Muscle of leg (tissue), 11 donors: Measurements from ENCODE around the gene C7orf57. TPM values are rescaled to one million over a fixed set of nuclear protein-coding genes. Genes with fewer than 3 reads are reported as not detected.

Experiments used
- DNase-seq: peaks from one replicate; pipeline ENCODE4 v3.0.0; 2013
- H3K27ac ChIP-seq: one replicate; pipeline ENCODE4 v1.5.1; 2013; ENCODE audit warnings: mild to moderate bottlenecking, low read length, control low read depth
- H3K27me3 ChIP-seq: one replicate; pipeline ENCODE4 v1.6.1; 2013; ENCODE audit warnings: low read length; ENCODE audit not compliant: control insufficient read depth, insufficient read depth
- H3K36me3 ChIP-seq: one replicate; pipeline ENCODE4 v1.6.1; 2013; ENCODE audit warnings: low read length; ENCODE audit not compliant: control insufficient read depth, insufficient read depth
- H3K4me1 ChIP-seq: one replicate; pipeline ENCODE4 v1.6.1; 2013; ENCODE audit warnings: low read length; ENCODE audit not compliant: control insufficient read depth, insufficient read depth
- H3K4me3 ChIP-seq: one replicate; pipeline ENCODE4 v1.5.1; 2013; ENCODE audit warnings: low read length, control low read depth
- H3K9me3 ChIP-seq: replicated peaks from 2 replicates; pipeline ENCODE4 v1.6.1; 2013; ENCODE audit warnings: low read depth, low read length; ENCODE audit not compliant: control insufficient read depth
- WGBS: methylation state at CpG from one replicate; pipeline ENCODE4 v1.1.5; 2013; ENCODE audit warnings: missing lambda C conversion rate; ENCODE audit not compliant: insufficient coverage; 5-methylcytosine and 5-hydroxymethylcytosine counted together
- polyA plus RNA-seq, 8 donors: library from polyadenylated mRNA; unstranded; fragments of 120-200 nt; gene quantifications; one replicate each; pipeline versions ENCODE4 v1.2.1 to v1.2.3, GENCODE V29; 2013; ENCODE audit warnings: inconsistent platforms in 1 of 8, low replicate concordance in 1 of 8; ENCODE audit not compliant: insufficient read length in 8 of 8, insufficient read depth in 1 of 8
- total RNA-seq: library from RNA; stranded (reverse); fragments of 120-200 nt; gene quantifications from one replicate; pipeline ENCODE4 v1.2.4, GENCODE V29; 2013

The C7orf57 gene
- total and polyA plus RNA-seq, 9 donors = 0.09 to 0.17 (median 0.10) TPM; not detected in 3

GRCh38 chr7:48004032-48004431 is 31.3 kb upstream of the C7orf57 start:
- H3K27ac ChIP-seq = no peak overlapping the region
- H3K4me3 ChIP-seq = no peak overlapping the region
- H3K4me1 ChIP-seq = peaks cover 4% of the 10 kb centered on the region
- peak; percentile 15 for DNase-seq
- WGBS = no CpG with 5 or more reads among the region's 2 CpGs
- H3K9me3 ChIP-seq = no peaks in the 10 kb centered on the region
- H3K27me3 ChIP-seq = peaks cover 2% of the 10 kb centered on the region
- no peaks in the 10 kb centered on the region for H3K36me3 ChIP-seq

- WGBS = 23% methylated on average over 3 of the region's 5 CpGs
- H3K4me3 ChIP-seq = no peak overlapping the region
These were observed 30.7 kb upstream of the C7orf57 start for GRCh38 chr7:48004638-48005037.

GRCh38 chr7:48006866-48007265 is 28.5 kb upstream of the C7orf57 start:
- H3K4me1 ChIP-seq = peaks cover 4% of the 10 kb centered on the region
- no peaks in the 10 kb centered on the region for H3K9me3 ChIP-seq
- DNase-seq = no peak
- WGBS = 90% methylated on average over 5 of the region's 6 CpGs
- no peak overlapping the region for H3K4me3 ChIP-seq
- no peaks in the 10 kb centered on the region for H3K36me3 ChIP-seq
- no peak overlapping the region for H3K27ac ChIP-seq
- H3K27me3 ChIP-seq = peaks cover 2% of the 10 kb centered on the region

More at GRCh38 chr7:48004638-48005037, 30.7 kb upstream of the C7orf57 start:
- H3K9me3 ChIP-seq = no peaks in the 10 kb centered on the region
- no peak overlapping the region for H3K27ac ChIP-seq
- H3K36me3 ChIP-seq = no peaks in the 10 kb centered on the region
- no peak for DNase-seq
- H3K4me1 ChIP-seq = peaks cover 4% of the 10 kb centered on the region
- H3K27me3 ChIP-seq = peaks cover 2% of the 10 kb centered on the region

DNA sequence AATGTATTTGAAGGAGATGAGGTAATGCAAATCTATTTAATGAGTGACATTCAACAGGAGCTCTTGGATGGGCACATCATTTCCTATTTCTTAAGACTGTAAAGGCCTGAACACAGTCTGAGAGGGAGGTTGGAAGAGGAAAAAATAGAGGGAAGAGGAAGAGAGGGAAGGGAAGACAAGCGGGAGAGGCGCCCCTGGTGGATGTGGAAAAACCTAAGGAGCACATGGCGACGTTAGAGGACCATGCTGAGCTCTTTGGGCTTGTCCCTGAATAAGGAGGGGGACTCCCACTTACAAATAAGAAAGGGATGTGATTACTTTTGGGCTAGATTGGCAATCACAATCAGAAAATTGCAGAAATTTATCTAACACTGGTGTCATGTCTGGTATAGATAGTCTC is 26.1 kb upstream of the C7orf57 start:
- Histone ChIP-seq H3K27me3 (peaks cover 2% of the 10 kb centered on the region), H3K27ac (no peak overlapping the region), H3K9me3 (no peaks in the 10 kb centered on the region), H3K36me3 (no peaks in the 10 kb centered on the region), H3K4me1 (peaks cover 4% of the 10 kb centered on the region), H3K4me3 (no peak overlapping the region)
- no peak for DNase-seq
- WGBS = no CpG with 5 or more reads among the region's 4 CpGs

- DNase-seq = no peak
- Histone ChIP-seq H3K4me3 (no peak overlapping the region), H3K27me3 (peaks cover 2% of the 10 kb centered on the region), H3K27ac (no peak overlapping the region), H3K9me3 (no peaks in the 10 kb centered on the region), H3K36me3 (no peaks in the 10 kb centered on the region), H3K4me1 (no peaks in the 10 kb centered on the region)
- 86% methylated on average over 3 of the region's 4 CpGs for WGBS
These were observed 25.4 kb upstream of the C7orf57 start for GRCh38 chr7:48009954-48010353.

- no peak for DNase-seq
- no peak overlapping the region for H3K4me3 ChIP-seq
- WGBS = no CpG with 5 or more reads among the region's 2 CpGs
- H3K27ac ChIP-seq = no peak overlapping the region
- peaks cover 2% of the 10 kb centered on the region for H3K27me3 ChIP-seq
- H3K4me1 ChIP-seq = no peaks in the 10 kb centered on the region
- H3K9me3 ChIP-seq = no peaks in the 10 kb centered on the region
- no peaks in the 10 kb centered on the region for H3K36me3 ChIP-seq
These were observed 24.0 kb upstream of the C7orf57 start for GRCh38 chr7:48011323-48011722.

DNA sequence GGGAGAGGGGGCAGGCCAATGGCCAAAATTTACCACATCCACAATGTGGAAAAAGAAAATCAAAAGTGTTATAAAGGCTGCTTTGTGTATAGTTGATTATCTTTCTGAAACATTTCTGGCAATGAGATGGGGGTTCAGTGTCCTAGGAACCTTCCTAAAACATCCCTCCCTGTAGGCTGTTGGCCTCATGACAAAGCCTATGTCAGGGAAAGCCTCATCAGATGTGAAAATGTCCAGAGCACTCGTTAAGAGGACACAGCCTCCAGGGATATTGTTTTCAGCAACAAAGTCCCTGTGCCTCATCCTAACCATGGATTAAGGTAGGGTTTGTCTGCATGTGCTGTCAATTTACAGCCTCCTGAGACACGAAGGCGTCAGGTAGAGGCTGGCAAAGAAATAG is 23.4 kb upstream of the C7orf57 start:
- H3K4me1 ChIP-seq = no peaks in the 10 kb centered on the region
- H3K9me3 ChIP-seq = no peaks in the 10 kb centered on the region
- WGBS = 50% methylated on average over 3 of the region's 3 CpGs
- H3K27ac ChIP-seq = no peak overlapping the region
- peaks cover 2% of the 10 kb centered on the region for H3K27me3 ChIP-seq
- H3K4me3 ChIP-seq = no peak overlapping the region
- DNase-seq = no peak
- no peaks in the 10 kb centered on the region for H3K36me3 ChIP-seq

DNA sequence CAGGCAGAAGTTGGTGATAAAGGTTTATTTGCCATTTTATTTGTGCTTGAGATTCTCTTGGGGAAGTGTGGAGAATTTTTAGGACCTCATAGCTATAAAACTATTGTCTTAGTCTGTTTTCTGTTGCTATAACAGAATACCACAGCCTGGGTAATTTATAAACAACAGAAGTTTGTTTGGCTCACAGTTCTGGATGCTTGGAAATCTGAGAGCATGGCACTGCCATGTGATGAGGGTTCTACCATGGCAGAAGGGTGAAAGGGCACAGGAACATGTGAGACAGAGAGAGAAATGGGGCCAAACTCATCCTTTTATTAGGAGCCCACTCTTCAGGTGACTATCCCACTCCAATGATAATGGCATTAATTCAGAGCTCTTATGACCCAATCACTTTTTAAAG is 18.7 kb upstream of the C7orf57 start:
- no peaks in the 10 kb centered on the region for H3K36me3 ChIP-seq
- H3K4me3 ChIP-seq = no peak overlapping the region
- H3K27me3 ChIP-seq = no peaks in the 10 kb centered on the region
- no peak for DNase-seq
- H3K9me3 ChIP-seq = no peaks in the 10 kb centered on the region
- no peaks in the 10 kb centered on the region for H3K4me1 ChIP-seq
- H3K27ac ChIP-seq = no peak overlapping the region

- Histone ChIP-seq H3K4me3 (no peak overlapping the region), H3K36me3 (no peaks in the 10 kb centered on the region), H3K9me3 (no peaks in the 10 kb centered on the region), H3K4me1 (no peaks in the 10 kb centered on the region), H3K27me3 (no peaks in the 10 kb centered on the region), H3K27ac (no peak overlapping the region)
- WGBS = 90% methylated on average over 3 of the region's 4 CpGs
- DNase-seq = no peak
These were observed 17.7 kb upstream of the C7orf57 start for GRCh38 chr7:48017674-48018073.

GRCh38 chr7:48025624-48026023 is 9.7 kb upstream of the C7orf57 start:
- Histone ChIP-seq H3K4me1 (no peaks in the 10 kb centered on the region), H3K27me3 (peaks cover 2% of the 10 kb centered on the region), H3K36me3 (no peaks in the 10 kb centered on the region), H3K4me3 (no peak overlapping the region), H3K27ac (no peak overlapping the region), H3K9me3 (no peaks in the 10 kb centered on the region)
- WGBS = no CpG with 5 or more reads among the region's 5 CpGs
- no peak for DNase-seq

DNA sequence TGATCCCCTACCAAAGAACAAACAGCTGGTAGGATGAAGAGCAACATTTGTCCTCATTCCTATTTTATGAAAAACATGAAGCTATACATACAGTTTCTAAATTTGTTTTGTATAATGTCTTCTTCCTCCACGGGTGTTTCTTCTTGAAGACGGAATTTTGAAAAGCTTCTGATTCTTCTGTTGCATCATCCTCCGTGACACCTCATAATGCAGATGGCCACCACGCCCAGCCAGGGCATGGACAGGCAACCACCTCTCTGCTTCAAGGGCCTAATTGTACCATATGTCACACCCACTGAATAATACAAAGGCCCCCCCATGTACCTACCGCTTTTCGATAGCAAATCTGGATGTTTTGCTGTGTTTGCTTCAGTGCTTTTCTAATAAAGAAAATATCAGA is 6.4 kb upstream of the C7orf57 start, which contains the start of gene SUN3:
Gene SUN3, minus strand, starts transcription at position 170 of the 400 bp plus-strand sequence. Its CDS starts 169 bp downstream, at position 1.
- H3K4me3 ChIP-seq = no peak within 1 kb of the TSS
- H3K27me3 ChIP-seq = peaks cover 11% of the 10 kb centered on the region
- H3K4me1 ChIP-seq = no peaks in the 10 kb centered on the region
- DNase-seq = no peak
- H3K27ac ChIP-seq = no peak within 1 kb of the TSS
- H3K9me3 ChIP-seq = no peaks in the 10 kb centered on the region
- H3K36me3 ChIP-seq = no peaks in the 10 kb centered on the region
- WGBS = 76% methylated on average over 4 of the region's 6 CpGs
